Activated CD8-positive, alpha-beta memory T cell treated with anti-CD3 and anti-CD28 coated beads for 24 hours (primary cell): ENCODE measurements around the gene FUS.

ENCODE experiments used
- DNase-seq: peaks from one replicate; pipeline ENCODE4 v3.0.0-alpha.2; 2020

The FUS gene

GRCh38 chr16:31204871-31205666 lies 25.1 kb downstream of the FUS start:
- DNase-seq, result no peak

DNA sequence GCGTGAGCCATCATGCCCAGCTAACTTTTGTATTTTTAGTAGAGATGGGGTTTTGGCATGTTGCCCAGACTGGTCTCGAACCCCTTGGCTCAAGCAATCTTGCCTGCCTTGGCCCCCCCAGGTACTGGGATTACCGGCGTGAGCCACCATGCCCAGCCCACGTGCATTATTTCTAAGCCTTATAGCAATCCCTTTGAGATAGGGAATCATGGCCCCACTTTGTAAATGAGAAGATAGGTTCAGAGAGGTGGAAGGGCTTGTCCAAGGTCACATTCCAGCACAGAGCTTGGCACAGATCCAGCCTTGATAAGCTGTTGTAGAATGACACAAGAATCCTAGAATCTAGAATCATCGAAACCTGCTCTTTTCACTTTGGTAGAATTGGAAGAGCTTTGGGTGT lies 26.8 kb downstream of the FUS start:
- DNase-seq, result no peak

DNA sequence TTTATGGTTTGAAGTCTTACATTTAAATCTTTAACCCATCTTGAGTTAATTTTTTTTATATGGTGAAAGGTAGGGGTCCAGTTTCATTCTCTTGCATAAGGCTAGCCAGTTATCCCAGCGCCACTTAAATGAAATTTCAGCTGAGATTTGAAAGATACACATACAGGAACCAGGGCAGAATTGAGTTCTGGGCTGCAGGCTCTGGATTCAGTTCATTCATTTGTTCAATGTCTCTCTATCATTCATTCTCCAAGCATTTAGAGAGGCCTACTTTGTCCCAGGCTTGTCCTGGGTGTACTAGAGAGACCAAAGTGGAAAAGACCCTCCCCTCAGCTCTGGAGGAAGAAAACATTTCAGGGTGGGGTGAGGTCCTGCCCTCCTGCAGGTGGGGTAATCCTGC lies 33.4 kb downstream of the FUS start:
- no peak for DNase-seq

DNA sequence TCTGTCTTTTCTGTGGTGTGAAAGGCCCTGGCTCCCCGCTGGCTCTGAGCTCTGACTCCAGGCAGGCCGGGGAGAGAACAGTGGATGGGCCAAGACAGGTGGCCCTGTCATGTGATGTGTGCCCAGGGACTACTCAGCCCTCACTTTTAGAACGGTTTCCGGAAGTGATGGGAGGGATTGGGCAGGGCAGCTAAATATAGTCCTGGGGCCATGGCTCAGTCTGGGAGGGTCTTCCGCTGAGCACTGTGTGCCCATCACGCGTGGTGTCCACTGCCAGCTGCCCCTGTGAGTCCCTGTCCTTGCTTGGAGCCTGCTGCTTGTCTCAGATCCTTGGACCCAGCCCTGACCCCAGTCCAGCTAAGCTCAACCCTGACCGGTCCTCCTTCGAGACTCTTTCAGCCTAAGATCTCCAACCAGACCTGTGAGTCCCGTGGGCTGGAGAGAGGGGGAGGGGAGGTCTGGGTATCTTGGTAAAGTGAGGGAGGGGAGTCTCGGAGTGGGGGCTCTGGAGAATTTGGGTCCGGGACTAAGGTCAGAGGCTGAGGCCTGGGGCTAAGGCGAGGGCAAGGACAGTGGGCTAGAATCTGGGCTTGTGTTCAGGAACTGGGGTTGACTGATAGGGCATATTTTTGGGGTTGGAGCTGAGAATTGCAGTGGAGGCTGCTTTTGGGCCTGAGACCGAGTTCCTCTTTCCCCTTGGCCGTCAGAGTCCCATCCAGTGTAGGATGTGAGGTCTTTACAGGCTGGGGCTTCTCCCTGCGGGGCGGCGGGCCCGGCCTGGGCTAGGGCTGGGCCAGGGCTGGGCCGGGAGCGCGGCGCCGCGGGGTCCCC lies 34.2 kb downstream of the FUS start, which contains the start of gene TRIM72:
Gene TRIM72, plus strand, starts transcription at position 243 of the 831 bp plus-strand sequence. CDS start 620 bp downstream, outside the sequence.
- DNase-seq, result no peak

GRCh38 chr16:31214708-31215286 lies 34.9 kb downstream of the FUS start:
- DNase-seq, result no peak

DNA sequence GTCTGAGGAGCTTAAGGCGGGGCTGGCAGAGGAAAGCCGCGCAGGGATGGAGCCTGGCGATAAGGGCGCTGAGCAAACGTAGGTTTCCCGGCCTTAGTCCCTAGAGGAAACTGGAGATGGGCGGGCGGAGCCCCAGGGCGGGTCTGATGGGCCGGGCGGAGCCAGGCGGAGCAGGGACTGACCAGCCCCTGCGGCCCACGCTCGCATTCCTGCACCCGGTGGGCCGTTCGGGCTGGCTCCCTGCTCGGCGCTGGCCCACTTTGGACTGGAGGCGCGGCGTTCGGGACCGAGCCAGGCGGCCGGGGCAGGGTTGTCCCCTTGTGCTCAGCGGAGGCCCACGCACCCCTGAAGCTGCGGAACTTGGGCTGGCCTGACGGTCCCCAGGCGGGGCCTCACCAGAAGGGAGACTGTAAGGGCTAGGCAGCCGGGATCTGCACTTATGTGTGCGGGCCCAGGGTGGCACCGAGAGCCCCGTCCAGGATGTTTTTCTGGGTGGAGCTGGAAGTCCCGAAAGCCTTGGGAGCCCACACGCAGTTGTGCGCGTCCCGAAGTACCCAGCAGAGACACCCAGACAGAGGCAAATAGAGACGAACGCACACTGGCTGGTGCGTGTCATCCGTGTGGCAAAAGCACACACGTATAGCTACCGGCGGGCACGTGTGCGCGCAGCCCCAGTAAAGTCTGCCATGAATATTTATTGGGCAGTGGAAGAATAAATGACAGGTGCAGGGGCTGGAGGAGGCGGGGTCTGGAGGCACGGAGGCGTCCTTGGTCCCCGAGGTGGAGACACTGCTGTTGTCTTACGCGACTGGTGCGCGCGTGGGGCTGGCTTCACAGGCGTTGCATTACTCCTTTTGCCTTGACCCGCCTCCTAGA lies 35.6 kb downstream of the FUS start:
- no peak for DNase-seq

DNA sequence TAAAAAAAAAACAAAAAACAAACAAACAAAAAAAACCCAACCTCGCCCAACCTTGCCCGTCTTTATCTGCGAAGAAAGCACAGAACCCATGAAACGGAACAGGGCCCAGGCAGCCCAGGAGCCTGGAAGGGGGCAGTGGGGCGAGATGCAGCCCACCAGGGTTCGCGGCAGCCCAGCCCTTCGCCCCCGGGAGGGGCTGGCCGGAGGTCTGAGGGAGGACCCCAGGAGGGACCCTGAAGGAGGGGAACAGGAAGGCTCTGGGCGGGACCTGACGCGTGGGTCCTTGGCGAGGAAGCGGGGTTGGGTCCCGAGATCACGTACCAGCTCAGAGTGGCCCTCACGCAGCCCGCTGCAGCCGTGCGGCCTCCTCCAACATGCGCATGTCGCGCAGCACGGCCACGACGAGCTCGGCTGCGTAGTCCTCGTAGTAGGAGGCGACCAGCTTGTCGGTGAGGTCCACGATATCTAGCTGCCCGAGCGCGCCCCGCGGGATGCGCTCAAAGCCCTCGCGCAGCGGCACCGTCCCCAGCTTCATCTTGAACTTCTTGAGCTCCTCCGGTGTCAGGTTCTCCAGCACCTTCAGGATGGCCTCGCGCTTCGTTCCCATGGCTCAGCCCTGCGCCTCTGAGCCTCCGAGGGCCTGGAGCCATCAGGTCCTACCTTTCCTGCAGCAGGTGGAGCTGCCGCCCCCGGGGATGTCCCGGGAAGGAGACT lies 36.6 kb downstream of the FUS start, which contains the start of gene PYDC1:
Gene PYDC1, minus strand, starts transcription at position 714 of the 714 bp plus-strand sequence. Its CDS starts 107 bp downstream, at position 607.
- DNase-seq, result no peak

GRCh38 chr16:31217136-31217530 lies 37.2 kb downstream of the FUS start:
- no peak for DNase-seq

- DNase-seq, result no peak
Measured at GRCh38 chr16:31219154-31219741, 39.3 kb downstream of the FUS start.

- DNase-seq, result no peak
Measured at GRCh38 chr16:31221357-31222160, 41.6 kb downstream of the FUS start.

- DNase-seq, result no peak
Measured at GRCh38 chr16:31223044-31223443, 43.1 kb downstream of the FUS start.

GRCh38 chr16:31224092-31224955 lies 44.4 kb downstream of the FUS start:
- DNase-seq, result no peak

DNA sequence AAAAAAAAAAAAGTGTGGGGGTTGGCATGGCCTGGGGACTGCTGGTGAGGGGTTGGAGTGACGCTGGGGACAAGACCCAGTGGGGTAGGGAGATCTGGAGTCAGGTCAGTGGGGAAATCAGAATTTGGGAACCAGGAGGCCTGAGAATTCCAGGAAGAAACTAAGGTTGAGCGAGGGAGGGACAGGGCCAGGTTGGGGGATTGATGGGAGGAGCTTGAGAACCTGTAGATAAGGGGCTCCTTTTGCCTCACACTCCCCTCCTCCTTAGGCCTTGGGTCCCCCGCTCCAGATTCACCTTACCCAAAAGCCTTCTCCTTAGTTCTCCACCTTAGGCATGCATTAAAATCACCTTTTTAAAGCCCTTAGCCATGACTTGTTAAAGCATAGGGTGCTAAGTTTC lies 45.3 kb downstream of the FUS start:
- DNase-seq, result no peak

DNA sequence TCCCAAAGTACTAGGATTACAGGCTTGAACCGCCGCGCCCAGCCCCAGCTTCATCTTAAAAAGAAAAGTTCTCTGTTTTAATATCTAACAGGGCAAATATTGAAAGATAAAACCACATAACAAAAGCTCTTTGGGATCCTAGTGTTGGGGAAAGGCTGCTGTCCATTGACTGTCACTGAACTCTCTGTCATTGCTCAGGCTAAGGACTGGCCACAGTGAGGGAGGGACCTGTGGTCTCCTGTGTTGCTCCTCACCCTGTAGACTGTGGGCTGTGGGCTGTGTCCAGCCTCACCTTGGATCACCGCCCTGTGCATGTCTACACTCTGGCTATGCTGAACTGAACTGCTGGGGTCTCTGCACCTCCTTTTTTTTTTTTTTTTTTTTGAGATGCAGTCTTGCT lies 48.3 kb downstream of the FUS start:
- DNase-seq, result no peak

GRCh38 chr16:31229501-31229900 lies 49.6 kb downstream of the FUS start:
- DNase-seq, result no peak

DNA sequence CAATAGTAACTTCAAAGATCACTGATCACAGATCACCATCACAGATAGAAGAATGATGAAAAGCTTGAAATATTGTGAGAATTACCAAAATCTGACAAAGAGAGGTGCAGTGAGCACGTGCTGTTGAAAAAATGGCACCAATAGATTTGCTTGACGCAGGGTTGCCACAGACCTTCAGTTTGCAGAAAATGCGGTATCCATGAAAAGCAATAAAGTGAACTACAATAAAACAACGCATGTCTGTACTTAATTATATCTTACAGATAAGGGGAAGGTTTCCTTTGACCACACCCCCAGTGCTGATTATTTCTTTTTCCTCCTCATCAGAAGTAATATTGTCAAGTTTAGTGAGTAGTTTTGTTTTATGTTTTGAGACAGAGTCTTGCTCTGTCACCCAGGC lies 58.1 kb downstream of the FUS start:
- DNase-seq, result no peak
